HG03175 (cell line): ENCODE results near the gene LINC00305.

Source experiments
- ATAC-seq: cut with Tn5 transposase; IDR thresholded peaks from one replicate; pipeline ENCODE4 v1.9.1; 2021; ENCODE audit warnings: mild to moderate bottlenecking, moderate library complexity; ENCODE audit not compliant: unreplicated experiment

Gene LINC00305

GRCh38 chr18:64148988-64149387 lies at the start of gene LINC00305:
TSS of gene LINC00305 (minus strand) at chr18:64149088.
- ATAC-seq = no peak

GRCh38 chr18:64191069-64191468 lies 42.2 kb upstream of the LINC00305 start:
- ATAC-seq = no peak

- ATAC-seq = no peak
Measured at GRCh38 chr18:64185987-64186386, 37.1 kb upstream of the LINC00305 start.

- no peak for ATAC-seq
Measured at GRCh38 chr18:64183665-64184064, 34.8 kb upstream of the LINC00305 start.

- no peak for ATAC-seq
Measured at GRCh38 chr18:64180617-64181016, 31.7 kb upstream of the LINC00305 start.

- no peak for ATAC-seq
Measured at GRCh38 chr18:64180171-64180570, 31.3 kb upstream of the LINC00305 start.

- no peak for ATAC-seq
Measured at GRCh38 chr18:64179556-64180080, 30.7 kb upstream of the LINC00305 start.

GRCh38 chr18:64178860-64179259 lies 30.0 kb upstream of the LINC00305 start:
- no peak for ATAC-seq

GRCh38 chr18:64175432-64175831 lies 26.5 kb upstream of the LINC00305 start:
- ATAC-seq = no peak

- no peak for ATAC-seq
Measured at GRCh38 chr18:64171576-64171975, 22.7 kb upstream of the LINC00305 start.

- ATAC-seq = no peak
Measured at GRCh38 chr18:64167408-64167925, 18.6 kb upstream of the LINC00305 start.

- no peak for ATAC-seq
Measured at GRCh38 chr18:64165906-64166305, 17.0 kb upstream of the LINC00305 start.

- ATAC-seq = no peak
Measured at GRCh38 chr18:64164883-64165282, 16.0 kb upstream of the LINC00305 start.

- ATAC-seq = no peak
Measured at GRCh38 chr18:64149916-64150438, 1.1 kb upstream of the LINC00305 start.

GRCh38 chr18:64142904-64143303 lies 6.0 kb downstream of the LINC00305 start:
- ATAC-seq = no peak

GRCh38 chr18:64137914-64138313 lies 11.0 kb downstream of the LINC00305 start:
- ATAC-seq = no peak

- no peak for ATAC-seq
Measured at GRCh38 chr18:64134044-64134747, 14.7 kb downstream of the LINC00305 start.

- no peak for ATAC-seq
Measured at GRCh38 chr18:64132871-64133270, 16.0 kb downstream of the LINC00305 start.

GRCh38 chr18:64131314-64131713 lies 17.6 kb downstream of the LINC00305 start:
- ATAC-seq = no peak

- ATAC-seq = peak; percentile 83
Measured at GRCh38 chr18:64127172-64127571, 21.7 kb downstream of the LINC00305 start.

GRCh38 chr18:64119916-64120315 lies 29.0 kb downstream of the LINC00305 start:
- ATAC-seq = no peak

- no peak for ATAC-seq
Measured at GRCh38 chr18:64118406-64118805, 30.5 kb downstream of the LINC00305 start.
